SU-DHL-6 (cell line): Measurements from ENCODE around the gene CEACAM1.
"Not testable (repeated sequence)": the region's sequence is repeated elsewhere in the genome, so short reads cannot be mapped to it uniquely, and the experiment has no call there.

ENCODE experiments used
- H2AFZ ChIP-seq: fragments of 200-600 bp; sonication (generic); 2 replicates; pipeline ENCODE4 v1.6.1; 2014; ENCODE audit warnings: low read depth, mild to moderate bottlenecking, moderate library complexity, mixed read lengths, antibody characterized with exemption, low read length; ENCODE audit not compliant: severe bottlenecking
- H3F3A ChIP-seq: fragments of 200-600 bp; shearing (Covaris generic); 2 replicates; pipeline ENCODE4 v1.6.0; 2016; ENCODE audit warnings: antibody characterized with exemption, mild to moderate bottlenecking; ENCODE audit not compliant: insufficient read depth
- H3K27ac ChIP-seq: fragments of 200-600 bp; sonication (generic); 2 replicates; pipeline ENCODE4 v1.5.1; 2016; ENCODE audit warnings: low read depth, mild to moderate bottlenecking, low read length, moderate library complexity, mixed read lengths
- H3K27me3 ChIP-seq: fragments of 200-600 bp; sonication (generic), shearing (Covaris generic); 2 replicates; pipeline ENCODE4 v1.6.0; 2014; ENCODE audit warnings: mild to moderate bottlenecking, low read length
- H3K36me3 ChIP-seq: fragments of 200-600 bp; sonication (generic); 2 replicates; pipeline ENCODE4 v1.6.1; 2014; ENCODE audit warnings: mild to moderate bottlenecking, low read length, mixed read lengths
- H3K4me2 ChIP-seq: fragments of 300-600, 200-600 bp; shearing (Covaris generic), sonication (generic); 2 replicates; pipeline ENCODE4 v1.6.0; 2014; ENCODE audit warnings: low read length, low read depth, mild to moderate bottlenecking; ENCODE audit not compliant: poor library complexity, severe bottlenecking
- H3K4me3 ChIP-seq: fragments of 200-600 bp; sonication (generic); 2 replicates; pipeline ENCODE4 v1.5.1; 2014; ENCODE audit warnings: antibody characterized with exemption, low read length, mild to moderate bottlenecking, mixed read lengths; ENCODE audit not compliant: insufficient read depth, poor library complexity, severe bottlenecking
- H3K79me2 ChIP-seq: fragments of 200-600 bp; sonication (generic); 2 replicates; pipeline ENCODE4 v1.6.1; 2014; ENCODE audit warnings: mild to moderate bottlenecking, low read length, moderate library complexity; ENCODE audit not compliant: insufficient read depth
- H3K9ac ChIP-seq: fragments of 200-600 bp; sonication (generic); 2 replicates; pipeline ENCODE4 v1.7.0; 2014; ENCODE audit warnings: mild to moderate bottlenecking, low read length
- H3K9me2 ChIP-seq: fragments of 200-600 bp; sonication (generic); replicated peaks from 2 replicates; pipeline ENCODE4 v1.6.1; 2014; ENCODE audit warnings: low read length; ENCODE audit not compliant: insufficient read depth
- H3K9me3 ChIP-seq: fragments of 200-600 bp; sonication (generic); 2 replicates; pipeline ENCODE4 v1.6.1; 2014; ENCODE audit warnings: low read length, mixed read lengths; ENCODE audit not compliant: insufficient read depth
- H4K20me1 ChIP-seq: fragments of 200-600 bp; sonication (generic); 2 replicates; pipeline ENCODE4 v1.6.1; 2014; ENCODE audit warnings: low read depth, mild to moderate bottlenecking, antibody characterized with exemption, low read length, moderate library complexity, mixed read lengths
- EZH2phosphoT487 ChIP-seq: fragments of 200-600 bp; sonication (generic), shearing (Covaris generic); conservative IDR thresholded peaks from 2 replicates; pipeline ENCODE4 v1.6.1; 2018; ENCODE audit warnings: mild to moderate bottlenecking, antibody characterized with exemption, low read length, moderate library complexity, mixed read lengths
- TF ChIP-seq, protein P1 (sequence below): fragments of 200-600 bp; sonication (generic); IDR thresholded peaks from one replicate; pipeline ENCODE4 v1.5.1; 2017; ENCODE audit warnings: antibody characterized with exemption, mild to moderate bottlenecking, low read length, moderate library complexity; ENCODE audit not compliant: insufficient read depth, poor library complexity, severe bottlenecking

CEACAM1 gene

DNA sequence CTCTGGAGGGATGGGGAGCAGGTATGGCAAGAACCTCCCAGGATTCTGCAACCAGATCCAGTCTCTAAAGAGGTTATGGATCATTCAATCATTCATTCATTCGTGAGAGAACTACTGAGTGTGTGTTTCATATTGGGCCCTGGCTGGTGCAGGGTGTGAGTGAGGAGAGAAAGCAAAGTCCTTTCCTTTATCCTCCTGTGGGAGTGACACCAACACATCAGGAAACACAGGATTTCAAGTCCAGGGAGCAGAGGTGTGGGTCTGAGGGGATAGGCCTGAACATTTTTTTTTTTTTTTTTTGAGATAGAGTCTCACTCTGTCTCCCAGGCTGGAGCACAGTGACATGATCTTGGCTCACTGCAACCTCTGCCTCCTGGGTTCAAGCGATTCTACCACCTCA lies 3.3 kb downstream of the CEACAM1 start:
- no peaks in the 10 kb centered on the region for H4K20me1 ChIP-seq

DNA sequence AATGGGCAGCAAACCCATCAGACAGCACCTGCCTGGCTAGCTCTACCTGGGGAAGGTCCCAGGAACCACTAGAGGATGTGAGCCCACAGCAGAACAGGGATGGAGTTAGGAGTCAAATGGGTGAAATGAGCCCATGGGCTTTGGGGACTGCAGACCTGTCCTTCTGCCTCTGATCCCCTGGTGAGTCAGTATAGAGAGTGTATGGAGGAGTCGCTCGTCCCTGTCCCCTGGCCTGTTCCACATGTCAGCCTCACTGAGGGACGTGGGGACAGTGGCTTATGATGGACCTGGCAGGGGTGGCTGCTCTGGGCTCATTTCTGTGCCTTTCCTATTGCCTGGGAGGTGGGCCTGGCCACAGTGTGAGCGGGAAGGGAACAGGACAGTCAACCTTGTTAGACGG lies 4.0 kb downstream of the CEACAM1 start:
- Histone ChIP-seq H3K9me3 (no peaks in the 10 kb centered on the region), H3K79me2 (no peaks in the 10 kb centered on the region), H2AFZ (no peak overlapping the region), H4K20me1 (no peaks in the 10 kb centered on the region), H3K4me3 (no peak overlapping the region), H3K9me2 (no peaks in the 10 kb centered on the region), H3K36me3 (no peaks in the 10 kb centered on the region), H3K9ac (no peak overlapping the region), H3K27ac (no peak overlapping the region), H3K4me2 (no peak overlapping the region), H3F3A (no peaks in the 10 kb centered on the region), H3K27me3 (no peaks in the 10 kb centered on the region)
- no peak for TF ChIP-seq EZH2phosphoT487
- TF ChIP-seq, protein P1, sequence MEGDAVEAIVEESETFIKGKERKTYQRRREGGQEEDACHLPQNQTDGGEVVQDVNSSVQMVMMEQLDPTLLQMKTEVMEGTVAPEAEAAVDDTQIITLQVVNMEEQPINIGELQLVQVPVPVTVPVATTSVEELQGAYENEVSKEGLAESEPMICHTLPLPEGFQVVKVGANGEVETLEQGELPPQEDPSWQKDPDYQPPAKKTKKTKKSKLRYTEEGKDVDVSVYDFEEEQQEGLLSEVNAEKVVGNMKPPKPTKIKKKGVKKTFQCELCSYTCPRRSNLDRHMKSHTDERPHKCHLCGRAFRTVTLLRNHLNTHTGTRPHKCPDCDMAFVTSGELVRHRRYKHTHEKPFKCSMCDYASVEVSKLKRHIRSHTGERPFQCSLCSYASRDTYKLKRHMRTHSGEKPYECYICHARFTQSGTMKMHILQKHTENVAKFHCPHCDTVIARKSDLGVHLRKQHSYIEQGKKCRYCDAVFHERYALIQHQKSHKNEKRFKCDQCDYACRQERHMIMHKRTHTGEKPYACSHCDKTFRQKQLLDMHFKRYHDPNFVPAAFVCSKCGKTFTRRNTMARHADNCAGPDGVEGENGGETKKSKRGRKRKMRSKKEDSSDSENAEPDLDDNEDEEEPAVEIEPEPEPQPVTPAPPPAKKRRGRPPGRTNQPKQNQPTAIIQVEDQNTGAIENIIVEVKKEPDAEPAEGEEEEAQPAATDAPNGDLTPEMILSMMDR, result no peak

More for the DNA sequence above, 3.3 kb downstream of the CEACAM1 start:
- Histone ChIP-seq H3K9me3 (no peaks in the 10 kb centered on the region), H3K79me2 (no peaks in the 10 kb centered on the region), H3K36me3 (no peaks in the 10 kb centered on the region), H2AFZ (no peak overlapping the region), H3K27ac (no peak overlapping the region), H3F3A (no peaks in the 10 kb centered on the region), H3K9ac (no peak overlapping the region), H3K4me2 (no peak overlapping the region), H3K4me3 (no peak overlapping the region), H3K27me3 (no peaks in the 10 kb centered on the region), H3K9me2 (no peaks in the 10 kb centered on the region)
- TF ChIP-seq, protein P1, result no peak
- TF ChIP-seq EZH2phosphoT487, result no peak

DNA sequence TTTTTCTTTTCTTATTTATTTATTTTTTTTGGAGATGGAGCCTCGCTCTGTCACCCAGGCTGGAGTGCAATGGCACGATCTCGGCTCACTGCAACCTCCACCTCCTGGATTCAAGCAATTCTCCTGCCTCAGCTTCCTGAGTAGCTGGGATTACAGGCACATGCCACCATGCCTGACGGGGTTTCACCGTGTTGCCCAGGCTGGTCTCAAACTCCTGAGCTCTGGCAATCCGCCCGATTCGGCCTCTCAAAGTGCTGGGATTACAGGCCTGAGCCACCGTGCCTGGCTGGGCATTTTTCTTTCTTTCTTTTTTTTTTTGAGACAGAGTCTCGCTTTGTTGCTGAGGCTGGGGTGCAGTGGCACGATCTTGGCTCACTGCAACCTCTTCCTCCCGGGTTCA lies 6.0 kb downstream of the CEACAM1 start:
- H3K4me2 ChIP-seq, H3K27ac ChIP-seq, H4K20me1 ChIP-seq, H3K9me2 ChIP-seq, H3F3A ChIP-seq, H2AFZ ChIP-seq, H3K27me3 ChIP-seq, H3K36me3 ChIP-seq, H3K9ac ChIP-seq, H3K9me3 ChIP-seq, H3K79me2 ChIP-seq, H3K4me3 ChIP-seq: not testable (repeated sequence)

DNA sequence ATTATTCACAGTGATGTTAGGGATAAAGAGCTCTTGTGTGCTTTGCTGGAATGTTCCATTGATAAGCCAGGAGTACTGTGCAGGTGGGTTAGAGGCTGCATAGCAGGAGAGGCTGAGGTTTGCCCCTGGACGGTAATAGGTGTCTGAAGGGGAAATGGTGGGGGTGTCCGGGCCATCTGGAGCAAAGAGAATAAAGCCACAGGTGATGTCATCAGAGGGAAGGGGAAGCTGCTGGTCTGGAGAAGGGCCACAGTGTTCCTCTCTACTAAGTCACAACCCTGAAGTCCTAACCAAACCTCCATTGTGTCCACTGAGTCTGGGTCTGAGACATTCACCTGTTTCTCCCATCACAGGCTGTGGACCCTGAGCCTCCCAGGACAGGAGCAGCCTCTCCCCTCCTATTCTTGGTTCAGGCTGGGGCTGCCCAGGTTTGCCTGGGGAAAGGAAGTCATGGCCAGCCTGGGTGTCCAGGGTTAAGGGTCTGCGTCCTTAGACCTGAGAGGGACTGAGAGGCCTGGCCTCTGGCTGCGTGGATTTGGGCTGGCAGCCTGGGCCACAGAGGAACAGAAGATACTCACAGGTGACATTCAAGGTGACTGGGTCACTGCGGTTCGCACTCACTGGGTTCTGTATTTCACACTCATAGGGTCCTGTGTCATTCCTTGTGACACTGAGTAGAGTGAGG lies 6.8 kb downstream of the CEACAM1 start:
- Histone ChIP-seq H2AFZ (no peak overlapping the region), H3K9me2 (no peaks in the 10 kb centered on the region), H3K27ac (no peak overlapping the region), H3K27me3 (no peaks in the 10 kb centered on the region), H3F3A (no peaks in the 10 kb centered on the region), H3K9ac (no peak overlapping the region), H4K20me1 (no peaks in the 10 kb centered on the region), H3K4me3 (no peak overlapping the region), H3K79me2 (no peaks in the 10 kb centered on the region), H3K36me3 (0 out of 2 replicates have a peak, but pooled peaks cover 3% of the 10 kb centered on the region), H3K9me3 (no peaks in the 10 kb centered on the region), H3K4me2 (no peak overlapping the region)
- TF ChIP-seq, protein P1, result no peak
- no peak for TF ChIP-seq EZH2phosphoT487
